GM12865 (cell line): Measurements from ENCODE around the gene ELP2.
"Not testable (repeated sequence)": the region's sequence is repeated elsewhere in the genome, so short reads cannot be mapped to it uniquely, and the experiment has no call there.

Experiments
- DNase-seq: peaks from one replicate; pipeline ENCODE4 v3.0.0; 2010; ENCODE audit warnings: low read depth
- H3K4me3 ChIP-seq: 2 replicates; pipeline ENCODE4 v1.5.1; 2011; ENCODE audit warnings: mild to moderate bottlenecking, low read depth, low read length, control low read depth
- CTCF ChIP-seq: IDR thresholded peaks from 2 replicates; pipeline ENCODE4 v1.5.1; 2011; ENCODE audit warnings: low read length, control low read depth, low read depth, inconsistent platforms; ENCODE audit not compliant: insufficient read depth; ENCODE audit errors: missing control alignments

ELP2 gene

GRCh38 chr18:36129300-36130038, at the start of gene ELP2, which contains the start of gene SLC39A6:
ELP2 (plus strand) TSS chr18:36129899; CDS start chr18:36129934, 35 bp downstream.
SLC39A6 (minus strand) TSS chr18:36129340; CDS start chr18:36127007, 2,333 bp downstream.
- peak; percentile 97 for DNase-seq
- no peak for TF ChIP-seq CTCF
- peak within 1 kb of the TSS; percentile 98 for H3K4me3 ChIP-seq

GRCh38 chr18:36081118-36081517, 48.6 kb upstream of the ELP2 start:
- not testable (repeated sequence) for H3K4me3 ChIP-seq, DNase-seq

GRCh38 chr18:36083729-36084128, 46.0 kb upstream of the ELP2 start:
- no peak for TF ChIP-seq CTCF
- no peak overlapping the region for H3K4me3 ChIP-seq
- peak; percentile 11 for DNase-seq

- TF ChIP-seq CTCF, result no peak
- no peak for DNase-seq
- no peak overlapping the region for H3K4me3 ChIP-seq
These were observed 44.5 kb upstream of the ELP2 start for GRCh38 chr18:36085195-36085594.

GRCh38 chr18:36086186-36086585, 43.5 kb upstream of the ELP2 start:
- H3K4me3 ChIP-seq, result no peak overlapping the region
- TF ChIP-seq CTCF, result no peak
- DNase-seq, result no peak

- DNase-seq, result no peak
- no peak for TF ChIP-seq CTCF
- H3K4me3 ChIP-seq, result no peak overlapping the region
These were observed 41.4 kb upstream of the ELP2 start for GRCh38 chr18:36088256-36088655.

- no peak overlapping the region for H3K4me3 ChIP-seq
- no peak for DNase-seq
- no peak for TF ChIP-seq CTCF
These were observed 40.7 kb upstream of the ELP2 start for GRCh38 chr18:36089001-36089400.

GRCh38 chr18:36092116-36092515, 37.6 kb upstream of the ELP2 start:
- not testable (repeated sequence) for H3K4me3 ChIP-seq, DNase-seq
